ENCODE data around the gene SPHKAP. TPM values are rescaled to one million over a fixed set of nuclear protein-coding genes. Genes with fewer than 3 reads are reported as not detected.

Gene SPHKAP
- total RNA-seq, 4 donors from 2014 or later = not detected

GRCh38 chr2:228144961-228145360, 36.5 kb downstream of the SPHKAP start:
- Histone ChIP-seq H3K9me3 (no peaks in the 10 kb centered on the region), H3K27me3 (no peaks in the 10 kb centered on the region), H3K27ac (no peak overlapping the region), H3K4me3 (no peak overlapping the region), H3K36me3 (no peaks in the 10 kb centered on the region), H3K4me1 (no peaks in the 10 kb centered on the region)
- ATAC-seq (no peak), DNase-seq (no peak)
- in situ Hi-C loops (cut with MboI; ENCODE audit: low sequenced_read_pairs in 4 of 4) (no loop called here), intact Hi-C loops (cut with DNase I; ENCODE audit: low total_unique reads) (no loop called here)
- TF ChIP-seq POLR2A (IDR thresholded peaks at IDR 0.05) (no peak), CTCF (IDR thresholded peaks at IDR 0.05 in 4 of 5, conservative IDR thresholded peaks at IDR 0.05 in 1 of 5) (no peak)

DNA sequence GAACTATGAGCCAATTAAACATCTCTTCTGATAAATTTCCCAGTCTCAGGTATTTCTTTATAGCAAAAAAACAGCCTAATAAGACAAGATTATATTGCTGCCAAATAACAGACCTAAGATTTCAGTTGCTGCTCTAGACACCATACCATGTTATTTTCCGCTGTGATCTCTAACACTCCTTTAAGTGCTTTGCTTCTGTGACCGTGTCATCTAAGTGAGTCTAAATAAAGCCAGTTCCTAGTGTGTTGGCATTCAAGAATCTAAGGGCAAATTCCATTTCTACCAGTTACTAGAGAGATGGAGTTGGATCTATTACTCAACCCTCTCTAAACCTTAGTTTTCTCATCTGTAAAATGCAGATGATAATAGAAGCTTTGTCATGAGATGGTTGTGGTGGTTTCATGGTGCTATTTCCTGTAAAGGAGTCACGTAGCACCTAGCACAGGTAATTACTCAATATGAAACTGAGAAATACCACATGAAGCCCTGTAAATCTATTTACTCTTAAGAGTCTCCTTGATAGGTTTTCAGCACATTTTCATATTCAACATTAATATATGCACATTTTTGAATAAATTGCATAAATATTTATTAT, 40.5 kb downstream of the SPHKAP start:
- Histone ChIP-seq H3K27me3 (no peaks in the 10 kb centered on the region), H3K36me3 (no peaks in the 10 kb centered on the region), H3K4me3 (no peak overlapping the region), H3K4me1 (no peaks in the 10 kb centered on the region), H3K9me3 (no peaks in the 10 kb centered on the region), H3K27ac (no peak overlapping the region)
- in situ Hi-C loops (cut with MboI; ENCODE audit: low sequenced_read_pairs in 4 of 4) = no loop called here
- TF ChIP-seq POLR2A (IDR thresholded peaks at IDR 0.05) (no peak), CTCF (IDR thresholded peaks at IDR 0.05 in 4 of 5, conservative IDR thresholded peaks at IDR 0.05 in 1 of 5) (no peak)
- no peak for ATAC-seq
- no peak for DNase-seq
- intact Hi-C loops (cut with DNase I; ENCODE audit: low total_unique reads) = no loop called here

DNA sequence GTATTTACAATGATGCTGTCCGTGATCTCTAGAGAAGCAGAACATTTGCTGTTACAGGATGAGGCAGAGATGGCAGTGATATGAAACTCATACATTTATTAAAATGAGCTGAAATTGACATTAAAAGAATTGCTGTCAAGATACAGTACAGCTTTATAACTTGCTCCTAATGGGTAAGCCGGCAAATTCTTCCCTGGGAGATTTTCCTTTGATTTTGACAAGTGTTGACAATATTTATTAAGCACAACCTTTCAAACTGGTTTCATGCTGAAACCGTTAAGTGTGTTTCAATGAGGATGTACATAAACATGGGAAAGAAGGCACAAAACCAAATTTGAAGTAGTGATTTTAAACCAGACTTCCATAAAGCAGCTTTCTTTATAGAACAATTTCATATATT, 45.5 kb downstream of the SPHKAP start:
- no peaks in the 10 kb centered on the region for H3K4me1 ChIP-seq
- no peaks in the 10 kb centered on the region for H3K27me3 ChIP-seq
- intact Hi-C loops (cut with DNase I; ENCODE audit: low total_unique reads) (no loop called here), in situ Hi-C loops (cut with MboI; ENCODE audit: low sequenced_read_pairs in 4 of 4) (no loop called here)
- H3K4me3 ChIP-seq = no peak overlapping the region
- DNase-seq = no peak
- H3K27ac ChIP-seq = no peak overlapping the region
- no peak for ATAC-seq
- TF ChIP-seq CTCF (IDR thresholded peaks at IDR 0.05 in 4 of 5, conservative IDR thresholded peaks at IDR 0.05 in 1 of 5) (no peak), POLR2A (IDR thresholded peaks at IDR 0.05) (no peak)
- H3K9me3 ChIP-seq = no peaks in the 10 kb centered on the region
- H3K36me3 ChIP-seq = no peaks in the 10 kb centered on the region

DNA sequence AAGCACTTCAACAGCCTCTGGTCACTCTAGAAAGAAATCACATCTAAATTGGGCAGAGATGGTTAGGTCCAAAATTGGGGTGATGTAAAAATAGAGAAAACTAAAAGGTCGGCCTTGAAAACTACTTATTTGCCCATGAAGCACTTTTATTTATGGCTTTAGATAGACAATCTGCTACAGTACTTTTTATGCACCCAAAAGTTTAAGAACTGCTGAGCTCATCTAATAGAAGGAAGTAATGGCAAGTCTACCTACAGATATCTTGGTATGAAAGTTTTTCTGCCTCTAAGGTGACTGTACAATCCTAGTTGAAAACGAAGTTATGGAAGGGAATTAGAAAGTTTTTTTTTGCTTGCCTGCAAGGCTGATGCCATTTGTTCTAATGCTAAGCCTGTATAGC, 46.2 kb downstream of the SPHKAP start:
- no peak for ATAC-seq
- no peaks in the 10 kb centered on the region for H3K36me3 ChIP-seq

More for the DNA sequence above, 46.2 kb downstream of the SPHKAP start:
- in situ Hi-C loops (cut with MboI; ENCODE audit: low sequenced_read_pairs in 4 of 4) = no loop called here
- no peak for DNase-seq
- Histone ChIP-seq H3K9me3 (no peaks in the 10 kb centered on the region), H3K4me1 (no peaks in the 10 kb centered on the region), H3K27me3 (no peaks in the 10 kb centered on the region), H3K27ac (no peak overlapping the region), H3K4me3 (no peak overlapping the region)
- no peak for TF ChIP-seq CTCF (IDR thresholded peaks at IDR 0.05 in 4 of 5, conservative IDR thresholded peaks at IDR 0.05 in 1 of 5)
- TF ChIP-seq POLR2A (IDR thresholded peaks at IDR 0.05) = no peak
- intact Hi-C loops (cut with DNase I; ENCODE audit: low total_unique reads) = no loop called here

All from gastrocnemius medialis (tissue), 4 donors.